PC-3 (cell line): ENCODE results near the gene NOTCH1. TPM values are rescaled to one million over a fixed set of nuclear protein-coding genes. Genes with fewer than 3 reads are reported as not detected.

Experiments
- ATAC-seq: fragments of 200-7000 bp; cut with Tn5 transposase; 2 replicates; pipeline ENCODE4 v1.9.1; 2020; ENCODE audit warnings: mild to moderate bottlenecking, moderate library complexity
- BruUV-seq: library from RNA; stranded (reverse); fragments of 400-500 nt; replicated peaks from 2 replicates; lab custom pipeline; 2021; lab: Mats Ljungman, UMichigan
- CTCF ChIA-PET: fragments of 300-600 bp; sonication (Branson Sonifier 250); formaldehyde crosslinking; loops from one replicate; lab custom pipeline; 2022; ENCODE audit warnings: antibody characterized with exemption; lab: Charles Lee
- POLR2A ChIA-PET: fragments of 300-600 bp; sonication (Branson Sonifier 250); formaldehyde crosslinking; loops from one replicate; lab custom pipeline; 2022; ENCODE audit warnings: antibody characterized with exemption; ENCODE audit not compliant: unreplicated experiment; lab: Charles Lee
- DNase-seq: peaks from one replicate; pipeline ENCODE4 v3.0.0-alpha.2; 2015
- H2AFZ ChIP-seq: fragments of 300-600 bp; sonication (generic); 2 replicates; pipeline ENCODE4 v1.6.0; 2016; ENCODE audit warnings: antibody characterized with exemption, low read length
- H3F3A ChIP-seq: fragments of 300-600 bp; sonication (generic); one replicate; pipeline ENCODE4 v1.6.0; 2017; ENCODE audit warnings: antibody characterized with exemption, low read length, control low read depth, mild to moderate bottlenecking; ENCODE audit not compliant: unreplicated experiment
- H3K27ac ChIP-seq: fragments of 300-600 bp; sonication (generic); 2 replicates; pipeline ENCODE4 v1.5.1; 2016; ENCODE audit warnings: mild to moderate bottlenecking, low read length
- H3K27me3 ChIP-seq: fragments of 300-600 bp; sonication (generic); 2 replicates; pipeline ENCODE4 v1.6.1; 2016; ENCODE audit warnings: low read length, mixed read lengths
- H3K36me3 ChIP-seq: fragments of 300-600 bp; sonication (generic); 2 replicates; pipeline ENCODE4 v1.6.1; 2016; ENCODE audit warnings: low read depth, mixed run types, low read length, mixed read lengths
- H3K4me1 ChIP-seq: fragments of 300-600 bp; sonication (generic); 2 replicates; pipeline ENCODE4 v1.5.1; 2016; ENCODE audit warnings: low read length; ENCODE audit not compliant: insufficient read depth
- H3K4me2 ChIP-seq: fragments of 300-600 bp; sonication (generic); 2 replicates; pipeline ENCODE4 v1.6.0; 2016; ENCODE audit warnings: low read length
- H3K4me3 ChIP-seq: fragments of 300-600 bp; sonication (generic); 2 replicates; pipeline ENCODE4 v1.5.1; 2016; ENCODE audit warnings: mild to moderate bottlenecking, low read length, mixed read lengths
- H3K79me2 ChIP-seq: fragments of 300-600 bp; sonication (generic); 2 replicates; pipeline ENCODE4 v1.6.1; 2017; ENCODE audit warnings: low read length, mixed read lengths
- H3K9ac ChIP-seq: fragments of 300-600 bp; sonication (generic); 2 replicates; pipeline ENCODE4 v1.6.0; 2016; ENCODE audit warnings: mild to moderate bottlenecking, low read length
- H3K9me2 ChIP-seq: fragments of 300-600 bp; sonication (generic); replicated peaks from 2 replicates; pipeline ENCODE4 v1.6.1; 2016; ENCODE audit warnings: mixed run types, low read length, mixed read lengths
- H3K9me3 ChIP-seq: fragments of 300-600 bp; sonication (generic); 2 replicates; pipeline ENCODE4 v1.6.1; 2016; ENCODE audit warnings: low read length, mixed read lengths
- H4K20me1 ChIP-seq: fragments of 300-600 bp; sonication (generic); 2 replicates; pipeline ENCODE4 v1.6.1; 2016; ENCODE audit warnings: low read length, mixed read lengths
- EZH2 ChIP-seq: fragments of 300-600 bp; sonication (generic); IDR thresholded peaks from one replicate; pipeline ENCODE4 v1.6.1; 2017; ENCODE audit warnings: antibody characterized with exemption, mild to moderate bottlenecking, low read length; ENCODE audit not compliant: unreplicated experiment
- EZH2phosphoT487 ChIP-seq: fragments of 300-600 bp; sonication (generic); IDR thresholded peaks from 2 replicates; pipeline ENCODE4 v1.6.1; 2018; ENCODE audit warnings: mild to moderate bottlenecking, antibody characterized with exemption, low read length, borderline replicate concordance
- intact Hi-C: fragments of 100-400 bp; cut with micrococcal nuclease; formaldehyde crosslinking; loops from 2 replicates; pipeline ENCODE4 v1.9.0; 2023
- total RNA-seq: library from RNA; depleted of rRNA; stranded (reverse); fragments of >200 nt; gene quantifications from 2 replicates; pipeline ENCODE4 v1.2.3, GENCODE V29; 2014
- TF ChIP-seq, protein P1 (sequence below): fragments of 300-600 bp; sonication (generic); conservative IDR thresholded peaks from 2 replicates; pipeline ENCODE4 v1.5.1; 2017; ENCODE audit warnings: antibody characterized with exemption, low read depth, mild to moderate bottlenecking, low read length

The NOTCH1 gene
- total RNA-seq, 1 experiment from 2014 or later, result 14.3 TPM

DNA sequence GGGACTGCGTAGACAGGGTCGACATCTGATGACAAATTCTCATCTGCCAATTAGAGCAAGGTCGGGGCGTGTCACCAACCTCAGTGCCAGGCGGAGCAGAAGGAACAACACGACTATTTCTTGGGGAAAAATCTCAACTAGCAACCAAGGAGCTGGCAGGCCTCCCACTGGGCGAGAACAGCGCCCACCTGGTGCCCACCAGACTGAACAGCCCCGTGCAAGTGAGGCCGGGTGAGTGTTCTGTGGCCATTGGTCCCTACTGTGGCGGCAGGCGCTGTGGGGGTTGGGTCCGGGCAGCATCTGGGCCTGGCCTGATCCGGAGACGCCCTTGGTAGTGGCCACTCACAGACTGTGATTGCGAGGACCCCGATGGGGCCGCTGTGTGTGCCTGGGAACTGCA, 11.5 kb downstream of the NOTCH1 start:
- ChIA-PET CTCF (no interaction called here), POLR2A (no interaction called here)
- no peak for ATAC-seq
- Histone ChIP-seq H3K36me3 (no peaks in the 10 kb centered on the region), H3K4me1 (peaks cover 8% of the 10 kb centered on the region), H3K4me2 (no peak overlapping the region), H3F3A (no peaks in the 10 kb centered on the region), H3K4me3 (no peak overlapping the region), H2AFZ (no peak overlapping the region), H3K79me2 (0 out of 2 replicates have a peak, but pooled peaks cover 6% of the 10 kb centered on the region), H3K9me2 (no peaks in the 10 kb centered on the region), H3K9me3 (no peaks in the 10 kb centered on the region), H3K27me3 (no peaks in the 10 kb centered on the region), H3K9ac (no peak overlapping the region), H3K27ac (no peak overlapping the region), H4K20me1 (no peaks in the 10 kb centered on the region)
- intact Hi-C loops, result no loop called here
- DNase-seq, result no peak
- TF ChIP-seq EZH2, result no peak
- no peak for TF ChIP-seq EZH2phosphoT487
- TF ChIP-seq, protein P1, sequence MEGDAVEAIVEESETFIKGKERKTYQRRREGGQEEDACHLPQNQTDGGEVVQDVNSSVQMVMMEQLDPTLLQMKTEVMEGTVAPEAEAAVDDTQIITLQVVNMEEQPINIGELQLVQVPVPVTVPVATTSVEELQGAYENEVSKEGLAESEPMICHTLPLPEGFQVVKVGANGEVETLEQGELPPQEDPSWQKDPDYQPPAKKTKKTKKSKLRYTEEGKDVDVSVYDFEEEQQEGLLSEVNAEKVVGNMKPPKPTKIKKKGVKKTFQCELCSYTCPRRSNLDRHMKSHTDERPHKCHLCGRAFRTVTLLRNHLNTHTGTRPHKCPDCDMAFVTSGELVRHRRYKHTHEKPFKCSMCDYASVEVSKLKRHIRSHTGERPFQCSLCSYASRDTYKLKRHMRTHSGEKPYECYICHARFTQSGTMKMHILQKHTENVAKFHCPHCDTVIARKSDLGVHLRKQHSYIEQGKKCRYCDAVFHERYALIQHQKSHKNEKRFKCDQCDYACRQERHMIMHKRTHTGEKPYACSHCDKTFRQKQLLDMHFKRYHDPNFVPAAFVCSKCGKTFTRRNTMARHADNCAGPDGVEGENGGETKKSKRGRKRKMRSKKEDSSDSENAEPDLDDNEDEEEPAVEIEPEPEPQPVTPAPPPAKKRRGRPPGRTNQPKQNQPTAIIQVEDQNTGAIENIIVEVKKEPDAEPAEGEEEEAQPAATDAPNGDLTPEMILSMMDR, result no peak
- no TSS peak for BruUV-seq

DNA sequence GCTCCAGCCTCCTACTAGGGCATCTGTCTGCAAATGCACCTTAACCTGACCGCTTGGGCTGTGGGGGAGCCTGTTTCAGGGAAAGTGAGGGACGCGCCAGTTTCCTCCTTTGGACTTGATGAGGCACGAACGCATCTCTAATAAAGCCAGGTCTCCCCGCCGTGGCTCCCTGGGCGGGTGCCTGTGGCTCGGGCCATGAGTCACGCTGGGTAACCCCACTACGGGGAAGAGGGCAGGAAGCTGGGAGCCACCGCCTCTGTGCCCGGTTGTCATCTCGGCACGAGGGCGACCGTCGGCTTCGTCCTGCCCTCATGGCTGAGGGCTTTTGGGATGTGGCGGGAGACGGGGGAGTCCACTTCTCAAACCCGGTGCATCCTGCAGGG, 12.1 kb downstream of the NOTCH1 start:
- no peaks in the 10 kb centered on the region for H3K9me2 ChIP-seq
- intact Hi-C loops, result no loop called here

More for the DNA sequence above, 12.1 kb downstream of the NOTCH1 start:
- H3K79me2 ChIP-seq, result 0 out of 2 replicates have a peak, but pooled peaks cover 6% of the 10 kb centered on the region
- H3K4me1 ChIP-seq, result peaks cover 2% of the 10 kb centered on the region; the same call in 1 of the 2 replicates
- H3F3A ChIP-seq, result no peaks in the 10 kb centered on the region
- TF ChIP-seq, protein P1, result no peak
- TF ChIP-seq EZH2 (no peak), EZH2phosphoT487 (no peak)
- BruUV-seq, result no TSS peak
- H4K20me1 ChIP-seq, result no peaks in the 10 kb centered on the region
- no peak overlapping the region for H3K4me2 ChIP-seq
- no peak for ATAC-seq
- no peak overlapping the region for H2AFZ ChIP-seq
- H3K36me3 ChIP-seq, result no peaks in the 10 kb centered on the region
- no peak overlapping the region for H3K9ac ChIP-seq
- no peaks in the 10 kb centered on the region for H3K27me3 ChIP-seq
- DNase-seq, result no peak
- no peak overlapping the region for H3K27ac ChIP-seq
- H3K9me3 ChIP-seq, result no peaks in the 10 kb centered on the region
- CTCF ChIA-PET, result no interaction called here
- no peak overlapping the region for H3K4me3 ChIP-seq
- POLR2A ChIA-PET, result no interaction called here
